K562 (cell line): Measurements from ENCODE around the gene PGAM4. TPM values are rescaled to one million over a fixed set of nuclear protein-coding genes. Genes with fewer than 3 reads are reported as not detected.

Source experiments
- ATAC-seq: fragments of 200-7000 bp; cut with Tn5 transposase; 3 replicates; pipeline ENCODE4 v1.9.1; 2020; ENCODE audit warnings: moderate library complexity
- BruUV-seq: library from RNA; stranded (reverse); fragments of 400-500 nt; replicated peaks from 2 replicates; lab custom pipeline; 2021; lab: Mats Ljungman, UMichigan
- CTCF ChIA-PET: fragments of 300-600 bp; formaldehyde crosslinking; extraction: SDS; loops from one replicate; lab custom pipeline; 2021; ENCODE audit warnings: low intra/inter-chr PET ratio; lab: Yijun Ruan, JAX
- POLR2A ChIA-PET: fragments of 300-600, 350-650 bp; sonication (Branson Sonifier 250); formaldehyde crosslinking; extraction: SDS; loops from one replicate; lab custom pipeline; 2021; ENCODE audit warnings: antibody characterized with exemption, inconsistent platforms; lab: Yijun Ruan, JAX
- DNase-seq, 4 experiments: peaks; one replicate each; pipeline versions ENCODE4 v3.0.0 to v3.0.0-alpha.2; 2011 to 2018; ENCODE audit warnings: low spot score in 3 of 4, mixed read lengths in 3 of 4; ENCODE audit errors: extremely low read depth in 1 of 4
- FAIRE-seq: peaks from 2 replicates; lab custom pipeline; 2011; peaks lifted over from hg19 to GRCh38; lab: Jason Lieb, UNC
- H2AFZ ChIP-seq: 2 replicates; pipeline ENCODE4 v1.6.0; 2011; ENCODE audit warnings: low read depth, low read length, control low read depth, inconsistent platforms
- H3K27ac ChIP-seq: fragments of 200-600 bp; 3 replicates; pipeline ENCODE4 v1.8.0; 2011; ENCODE audit warnings: low read depth, mild to moderate bottlenecking, control low read depth, inconsistent platforms, low read length, moderate library complexity, mixed read lengths; ENCODE audit errors: extremely low read depth
- H3K27me3 ChIP-seq, 2 experiments: fragments of 300-600 bp in 1 of 2; 2 replicates in 1 of 2; 3 replicates in 1 of 2; pipeline versions ENCODE4 v1.6.0 to v1.8.0; 2011; ENCODE audit warnings: inconsistent platforms in 2 of 2, low read length in 2 of 2, mild to moderate bottlenecking in 1 of 2, mixed read lengths in 1 of 2, moderate library complexity in 1 of 2; ENCODE audit not compliant: control insufficient read depth in 2 of 2, insufficient read depth in 2 of 2
- H3K36me3 ChIP-seq: fragments of 300-600 bp; 3 replicates; pipeline ENCODE4 v1.8.0; 2011; ENCODE audit warnings: mild to moderate bottlenecking, low read length, inconsistent platforms; ENCODE audit not compliant: control insufficient read depth, insufficient read depth
- H3K4me1 ChIP-seq, 2 experiments: fragments of 200-600 bp in 1 of 2; replicated peaks in 1 of 2; 2 replicates in 1 of 2; 3 replicates in 1 of 2; pipeline versions ENCODE4 v1.5.1 to v1.8.0; 2011; ENCODE audit warnings: inconsistent platforms in 2 of 2, low read length in 2 of 2, mild to moderate bottlenecking in 1 of 2, mixed read lengths in 1 of 2, moderate library complexity in 1 of 2; ENCODE audit not compliant: control insufficient read depth in 2 of 2, insufficient read depth in 2 of 2
- H3K4me2 ChIP-seq: 2 replicates; pipeline ENCODE4 v1.6.1; 2011; ENCODE audit warnings: low read length, control low read depth, inconsistent platforms, mixed read lengths; ENCODE audit not compliant: insufficient read depth
- H3K4me3 ChIP-seq: fragments of 200-600 bp; sonication (generic), shearing (Covaris generic); 2 replicates; pipeline ENCODE4 v1.5.1; 2016; ENCODE audit warnings: control low read depth, inconsistent platforms
- H3K79me2 ChIP-seq: fragments of 200-600 bp; 3 replicates; pipeline ENCODE4 v1.8.0; 2011; ENCODE audit warnings: low read length, inconsistent platforms; ENCODE audit not compliant: control insufficient read depth, insufficient read depth
- H3K9ac ChIP-seq, 2 experiments: 2 replicates each; pipeline versions ENCODE4 v1.6.0 to v1.6.1; 2011; ENCODE audit warnings: low read depth in 2 of 2, low read length in 2 of 2, control low read depth in 1 of 2, inconsistent platforms in 1 of 2, mild to moderate bottlenecking in 1 of 2, mixed read lengths in 1 of 2; ENCODE audit not compliant: insufficient read depth in 1 of 2
- H3K9me1 ChIP-seq: one replicate; pipeline ENCODE4 v1.6.0; 2011; ENCODE audit warnings: inconsistent platforms, mild to moderate bottlenecking, low read length, moderate library complexity; ENCODE audit not compliant: control insufficient read depth, insufficient read depth
- H3K9me3 ChIP-seq: replicated peaks from 2 replicates; pipeline ENCODE4 v1.5.1; 2011; ENCODE audit warnings: low read depth, low read length, inconsistent platforms; ENCODE audit not compliant: control insufficient read depth, insufficient read depth
- H4K20me1 ChIP-seq: replicated peaks from 2 replicates; pipeline ENCODE4 v1.6.1; 2011; ENCODE audit warnings: low read length, inconsistent platforms, mixed read lengths; ENCODE audit not compliant: control insufficient read depth, insufficient read depth
- GABPB1 ChIP-seq: sonication (generic); formaldehyde crosslinking; IDR thresholded peaks from 2 replicates; pipeline ENCODE4 v1.8.0; 2022; ENCODE audit warnings: mild to moderate bottlenecking, missing genetic modification reagents
- GABPB2 ChIP-seq: fragments of 250-450 bp; sonication (Bioruptor Pico); conservative IDR thresholded peaks from 2 replicates; pipeline ENCODE4 v1.5.1; 2021; ENCODE audit warnings: mild to moderate bottlenecking
- HEY1 ChIP-seq: fragments of 250-450 bp; sonication (Bioruptor Pico); IDR thresholded peaks from 2 replicates; pipeline ENCODE4 v1.5.0; 2020; ENCODE audit warnings: mild to moderate bottlenecking, moderate library complexity, borderline replicate concordance
- HMG20A ChIP-seq: fragments of 450-650 bp; formaldehyde crosslinking; conservative IDR thresholded peaks from 2 replicates; pipeline ENCODE4 v1.4.0; 2020; ENCODE audit warnings: mild to moderate bottlenecking, mixed read lengths
- ILF3 ChIP-seq: fragments of 450-650 bp; IDR thresholded peaks from 2 replicates; pipeline ENCODE4 v1.6.1; 2018; ENCODE audit warnings: antibody characterized with exemption, mild to moderate bottlenecking, moderate library complexity, borderline replicate concordance
- NCOA6 ChIP-seq: fragments of 450-650 bp; IDR thresholded peaks from 2 replicates; pipeline ENCODE4 v1.6.1; 2017; ENCODE audit warnings: mild to moderate bottlenecking
- OTX1 ChIP-seq: fragments of 450-650 bp; formaldehyde crosslinking; IDR thresholded peaks from 2 replicates; pipeline ENCODE4 v1.4.0; 2022; ENCODE audit warnings: mild to moderate bottlenecking
- PHF8 ChIP-seq: fragments of 200-600 bp; sonication (generic); IDR thresholded peaks from 2 replicates; pipeline ENCODE4 v1.6.1; 2012; ENCODE audit warnings: mixed run types, mild to moderate bottlenecking, inconsistent platforms, low read length, moderate library complexity, borderline replicate concordance
- POLR3A ChIP-seq: IDR thresholded peaks from 2 replicates; pipeline ENCODE4 v1.6.1; 2011; ENCODE audit warnings: borderline replicate concordance, mild to moderate bottlenecking, moderate library complexity; ENCODE audit not compliant: insufficient read length, insufficient read depth; ENCODE audit errors: extremely low read depth
- PTRF ChIP-seq: fragments of 450-650 bp; IDR thresholded peaks from 2 replicates; pipeline ENCODE4 v1.6.1; 2016; ENCODE audit warnings: mild to moderate bottlenecking, missing genetic modification characterization, missing compliant biosample characterization
- RB1 ChIP-seq: fragments of 450-650 bp; IDR thresholded peaks from 2 replicates; pipeline ENCODE4 v1.6.1; 2017; ENCODE audit warnings: low read depth, mild to moderate bottlenecking
- SREBF2 ChIP-seq: sonication (generic); formaldehyde crosslinking; IDR thresholded peaks from 2 replicates; pipeline ENCODE4 v1.4.0; 2020; ENCODE audit warnings: mild to moderate bottlenecking, missing genetic modification reagents
- U2AF1 ChIP-seq: fragments of 200-400 bp; formaldehyde crosslinking; optimal IDR thresholded peaks from 2 replicates; pipeline ENCODE3; 2017; ENCODE audit warnings: mild to moderate bottlenecking, low read depth, low read length, moderate library complexity
- ZNF280B ChIP-seq: fragments of 250-450 bp; sonication (Bioruptor Pico); IDR thresholded peaks from 2 replicates; pipeline ENCODE4 v1.5.1; 2021; ENCODE audit warnings: mild to moderate bottlenecking
- ZNF696 ChIP-seq: fragments of 250-450 bp; sonication (Bioruptor Pico); conservative IDR thresholded peaks from 2 replicates; pipeline ENCODE4 v1.4.0; 2020; ENCODE audit warnings: mild to moderate bottlenecking, moderate library complexity
- WGBS: fragments of 100-300 bp; shearing (Covaris generic); methylation state at CpG from one replicate; pipeline ENCODE4 v1.1.6; 2016; ENCODE audit warnings: low coverage, mixed read lengths; ENCODE audit not compliant: insufficient coverage; ENCODE audit errors: missing lambda C conversion rate; 5-methylcytosine and 5-hydroxymethylcytosine counted together
- in situ Hi-C: fragments of 300-500 bp; cut with MboI; formaldehyde crosslinking; loops from 4 replicates; pipeline ENCODE4 v1.15.0; 2018; ENCODE audit warnings: inconsistent platforms, mixed read lengths
- intact Hi-C: fragments of 100-400 bp; cut with micrococcal nuclease; formaldehyde crosslinking; loops from 2 replicates; pipeline ENCODE4 v1.14.2; 2022
- polyA plus RNA-seq, 8 experiments: library from polyadenylated mRNA; depleted of rRNA in 4 of 8; stranded (reverse) in 5 of 8; unstranded in 3 of 8; fragments of >200 nt; fragmentation: Nextera tagmentation in 2 of 8; fragmentation: Illumina TruSeq in 1 of 8; extraction: Ambion mirVana in 2 of 8; extraction: Trizol in 1 of 8; gene quantifications; 2 replicates each; pipeline versions ENCODE4 v1.2.1 to v1.2.3, GENCODE V29; 2011 to 2014; ENCODE audit warnings: inconsistent platforms in 1 of 8, missing spikeins in 1 of 8
- total RNA-seq, 7 experiments: library from RNA; depleted of rRNA in 6 of 7; stranded (reverse); fragments of >200 nt in 6 of 7; fragmentation: Illumina TruSeq in 2 of 7; extraction: Trizol in 2 of 7; gene quantifications; 2 replicates each; pipeline versions ENCODE4 v1.2.1 to v1.2.3, GENCODE V29; 2011 to 2021; ENCODE audit warnings: low replicate concordance in 1 of 7

The PGAM4 gene
- total and polyA plus RNA-seq, 9 of the 15 experiments (the other 6 are each of a cell fraction or from before 2014, with no cell fraction given), result 0.55 to 0.75 TPM; not detected in 7

- no peaks in the 10 kb centered on the region for H4K20me1 ChIP-seq
- H3K27me3 ChIP-seq, result no peaks in the 10 kb centered on the region
- no peaks in the 10 kb centered on the region for H3K4me1 ChIP-seq
- no peaks in the 10 kb centered on the region for H3K9me1 ChIP-seq
- ATAC-seq, result no peak
- H3K4me2 ChIP-seq, result no peak overlapping the region
- no peak for DNase-seq
- WGBS, result 55% methylated on average over 2 of the region's 2 CpGs
- no peak for TF ChIP-seq PHF8
- no peak for TF ChIP-seq HEY1 (CRISPR knock-in tag)
- TF ChIP-seq ZNF696 (CRISPR knock-in tag), result no peak
- TF ChIP-seq POLR3A, result no peak
- TF ChIP-seq, all 486 proteins: peak for 0
- ChIA-PET POLR2A (interaction anchor here (1.2 kb wide), 1 partner anchor 22 kb away, joined by 3 read pairs; no protein-coding TSS in a partner anchor), CTCF (no interaction called here)
- FAIRE-seq, result no peak
- in situ Hi-C loops (no loop called here), intact Hi-C loops (no loop called here)
- Histone ChIP-seq H3K36me3 (peaks cover 4% of the 10 kb centered on the region; the same call in 1 of the 3 replicates), H3K4me3 (no peak overlapping the region), H3K9me3 (no peaks in the 10 kb centered on the region), H2AFZ (no peak overlapping the region), H3K9ac (no peak overlapping the region), H3K27ac (no peak overlapping the region), H3K79me2 (no peaks in the 10 kb centered on the region; the same call in 2 of the 3 replicates)
- no TSS peak for BruUV-seq
Measured at GRCh38 chrX:77975755-77976154, 6.3 kb upstream of the PGAM4 start.

- in situ Hi-C loops, result no loop called here
- TF ChIP-seq SREBF2 (CRISPR knock-in tag) (no peak), RB1 (no peak), GABPB2 (CRISPR knock-in tag) (no peak), OTX1 (CRISPR knock-in tag) (no peak), GABPB1 (no peak), ZNF280B (CRISPR knock-in tag) (no peak), U2AF1 (no peak), PTRF (tag) (no peak), ILF3 (no peak), NCOA6 (no peak), HMG20A (CRISPR knock-in tag) (no peak)
Measured at GRCh38 chrX:77967631-77968030, 1.8 kb downstream of the PGAM4 start.

More at GRCh38 chrX:77967631-77968030, 1.8 kb downstream of the PGAM4 start:
- Histone ChIP-seq H3K9me1 (no peaks in the 10 kb centered on the region), H3K9me3 (no peaks in the 10 kb centered on the region), H3K9ac (no peak overlapping the region), H3K27ac (no peak overlapping the region), H2AFZ (no peak overlapping the region), H3K79me2 (peaks cover 25% of the 10 kb centered on the region), H3K27me3 (no peaks in the 10 kb centered on the region), H3K4me2 (no peak overlapping the region), H3K4me3 (no peak overlapping the region), H3K36me3 (peaks cover 2% of the 10 kb centered on the region; the same call in 1 of the 3 replicates), H3K4me1 (no peaks in the 10 kb centered on the region), H4K20me1 (no peaks in the 10 kb centered on the region)
- FAIRE-seq (no peak), DNase-seq (no peak), ATAC-seq (no peak)
- WGBS, result 36% methylated on average over 1 of the region's 1 CpG
- ChIA-PET POLR2A (interaction anchor here (0.6 kb wide), 1 partner anchor 88 kb away, joined by 3 read pairs; no protein-coding TSS in a partner anchor), CTCF (no interaction called here)
- BruUV-seq, result no TSS peak
- intact Hi-C loops, result no loop called here
